GM12873 (cell line): ENCODE data around the gene MAP2K2.

Source experiments
- TF ChIP-seq, protein P1 (sequence below): IDR thresholded peaks from 2 replicates; pipeline ENCODE4 v1.5.1; 2012; ENCODE audit warnings: low read depth, mild to moderate bottlenecking, moderate library complexity, low read length, control low read depth; ENCODE audit not compliant: insufficient read depth; ENCODE audit errors: missing control alignments

Gene MAP2K2

DNA sequence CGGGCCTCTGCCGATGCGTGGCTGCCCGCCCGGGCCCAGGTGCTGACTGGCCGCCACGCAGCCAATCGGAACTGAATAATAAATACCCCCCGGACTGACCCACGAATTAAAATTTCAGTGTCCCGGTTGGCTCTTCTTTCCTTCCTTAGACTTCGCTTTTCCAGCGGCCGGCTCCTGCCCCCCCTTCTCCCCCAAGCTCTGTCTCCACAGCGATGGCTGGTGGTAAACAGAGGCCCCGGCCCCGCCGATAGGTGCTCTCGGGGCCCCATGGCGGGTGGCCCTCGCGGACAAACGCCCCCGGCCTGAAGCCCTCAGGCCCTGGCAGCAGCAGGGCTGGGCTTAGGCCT is 59.8 kb downstream of the MAP2K2 start:
- TF ChIP-seq, protein P1, sequence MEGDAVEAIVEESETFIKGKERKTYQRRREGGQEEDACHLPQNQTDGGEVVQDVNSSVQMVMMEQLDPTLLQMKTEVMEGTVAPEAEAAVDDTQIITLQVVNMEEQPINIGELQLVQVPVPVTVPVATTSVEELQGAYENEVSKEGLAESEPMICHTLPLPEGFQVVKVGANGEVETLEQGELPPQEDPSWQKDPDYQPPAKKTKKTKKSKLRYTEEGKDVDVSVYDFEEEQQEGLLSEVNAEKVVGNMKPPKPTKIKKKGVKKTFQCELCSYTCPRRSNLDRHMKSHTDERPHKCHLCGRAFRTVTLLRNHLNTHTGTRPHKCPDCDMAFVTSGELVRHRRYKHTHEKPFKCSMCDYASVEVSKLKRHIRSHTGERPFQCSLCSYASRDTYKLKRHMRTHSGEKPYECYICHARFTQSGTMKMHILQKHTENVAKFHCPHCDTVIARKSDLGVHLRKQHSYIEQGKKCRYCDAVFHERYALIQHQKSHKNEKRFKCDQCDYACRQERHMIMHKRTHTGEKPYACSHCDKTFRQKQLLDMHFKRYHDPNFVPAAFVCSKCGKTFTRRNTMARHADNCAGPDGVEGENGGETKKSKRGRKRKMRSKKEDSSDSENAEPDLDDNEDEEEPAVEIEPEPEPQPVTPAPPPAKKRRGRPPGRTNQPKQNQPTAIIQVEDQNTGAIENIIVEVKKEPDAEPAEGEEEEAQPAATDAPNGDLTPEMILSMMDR, result no peak

DNA sequence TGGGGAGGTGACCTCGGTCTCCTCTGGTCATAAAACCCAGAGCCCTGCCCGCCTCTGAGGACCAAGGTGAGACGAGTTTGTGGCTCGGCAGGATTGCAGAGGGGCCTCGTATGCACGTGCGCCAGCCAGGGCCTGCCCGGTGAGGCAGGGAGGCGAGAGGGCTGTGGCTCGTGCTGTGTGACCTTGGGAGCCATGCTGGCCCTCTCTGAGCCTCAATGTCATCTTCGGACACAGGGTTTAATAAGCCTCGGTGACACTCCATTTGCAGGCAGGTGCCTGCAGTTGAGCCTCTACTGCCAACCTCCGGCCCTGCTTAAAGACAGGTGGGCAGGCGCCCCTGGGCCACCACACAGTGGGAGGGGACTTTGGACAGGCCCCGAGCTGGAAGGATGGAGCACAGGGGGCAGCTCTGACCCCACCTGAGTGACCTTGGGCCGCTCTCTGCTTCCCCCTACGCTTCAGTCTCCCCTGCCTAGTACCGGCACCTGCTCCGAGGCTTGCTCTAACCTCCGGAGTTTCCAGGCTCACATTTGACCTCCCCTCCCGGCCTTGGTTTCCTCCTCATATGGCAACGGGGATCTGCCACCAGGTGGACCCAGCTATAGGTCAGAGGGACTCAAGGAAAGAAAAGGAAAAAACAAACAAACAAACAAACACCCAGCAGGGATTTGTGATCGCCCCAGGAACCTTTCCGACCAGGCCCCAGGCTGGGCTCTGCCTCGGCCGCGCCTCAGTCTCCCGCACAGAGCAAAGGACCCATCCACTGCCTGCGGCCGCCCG is 60.4 kb downstream of the MAP2K2 start:
- TF ChIP-seq, protein P1, result no peak

DNA sequence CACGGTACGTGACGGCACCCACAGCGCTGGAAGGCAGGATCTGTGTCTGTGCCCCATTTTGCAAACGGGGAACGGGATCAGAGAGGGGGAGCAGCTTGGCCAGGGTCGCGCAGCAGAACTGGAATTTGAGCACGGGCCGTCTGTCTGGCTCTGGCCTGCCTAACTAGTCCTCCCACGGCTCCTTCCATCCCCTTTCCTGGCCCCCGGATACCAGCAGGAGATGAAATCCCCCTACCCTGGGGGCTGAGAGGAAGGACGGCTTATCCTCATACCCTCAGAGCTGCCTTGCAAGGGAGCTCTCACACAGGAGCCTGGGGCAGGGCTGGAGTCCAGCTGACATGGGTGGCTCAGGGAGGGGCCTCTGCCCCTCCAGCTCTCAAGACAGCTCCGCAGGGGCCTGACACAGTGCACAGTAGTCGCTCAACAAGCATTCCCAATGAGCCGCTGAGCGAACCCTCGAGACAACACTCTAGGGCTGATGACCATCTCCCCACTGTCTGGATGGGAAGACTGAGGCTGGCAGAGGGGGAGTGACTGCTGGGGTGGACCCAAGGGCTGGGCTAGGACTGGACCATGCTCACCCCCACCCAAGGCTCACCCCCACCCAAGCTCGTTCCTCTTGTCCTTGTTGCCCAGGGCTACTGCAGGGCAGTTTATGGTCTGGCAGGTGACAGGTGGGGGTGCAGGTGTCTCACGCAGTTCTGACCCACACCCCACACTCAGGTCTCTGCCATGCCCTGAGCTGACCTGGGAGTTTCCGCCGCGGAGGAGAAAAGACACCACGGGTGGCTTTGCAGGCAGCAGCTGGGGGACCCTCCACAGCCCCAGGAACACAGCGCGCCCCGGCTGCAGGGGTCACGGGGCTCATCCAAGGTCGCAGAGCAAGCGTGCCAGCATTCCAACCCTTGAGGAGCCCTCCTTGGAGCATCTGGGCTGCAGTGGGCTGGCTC is 61.2 kb downstream of the MAP2K2 start:
- TF ChIP-seq, protein P1, result no peak

DNA sequence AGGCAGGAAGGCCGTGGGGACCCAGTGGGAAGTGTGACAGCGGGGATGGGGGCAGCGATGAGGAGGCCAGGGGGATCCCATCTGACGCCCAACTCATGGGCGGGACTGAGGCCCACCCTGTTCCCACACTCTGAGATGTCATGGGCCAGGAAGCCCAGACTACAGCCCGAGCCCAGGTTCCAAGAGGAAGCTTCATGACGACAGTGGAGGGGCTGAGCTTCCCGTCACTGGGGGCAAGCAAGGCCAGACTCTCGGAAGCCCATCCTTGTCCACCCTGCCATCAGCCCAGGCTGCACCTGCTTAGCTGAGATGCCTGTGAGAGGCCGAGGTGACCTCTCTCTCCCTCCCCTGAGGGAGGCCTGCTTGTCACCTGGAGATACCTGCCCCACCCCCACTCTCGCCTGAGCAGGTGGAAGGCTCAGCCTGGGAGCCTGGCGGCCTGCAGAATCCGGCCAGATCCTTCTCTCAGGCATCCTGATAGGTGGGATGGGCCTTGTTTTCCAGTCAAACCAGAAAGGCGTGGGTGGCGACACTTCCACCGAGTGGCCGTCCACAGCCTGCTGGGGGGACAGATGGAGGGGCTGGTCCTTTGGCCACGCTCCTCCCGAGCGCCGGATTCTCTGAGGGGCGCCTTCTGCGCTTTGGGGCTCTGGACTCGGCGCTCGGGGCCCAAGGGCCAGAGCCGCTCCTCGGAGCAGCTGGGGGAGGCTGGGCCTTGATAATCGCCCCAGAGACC is 62.1 kb downstream of the MAP2K2 start:
- TF ChIP-seq, protein P1, result no peak

DNA sequence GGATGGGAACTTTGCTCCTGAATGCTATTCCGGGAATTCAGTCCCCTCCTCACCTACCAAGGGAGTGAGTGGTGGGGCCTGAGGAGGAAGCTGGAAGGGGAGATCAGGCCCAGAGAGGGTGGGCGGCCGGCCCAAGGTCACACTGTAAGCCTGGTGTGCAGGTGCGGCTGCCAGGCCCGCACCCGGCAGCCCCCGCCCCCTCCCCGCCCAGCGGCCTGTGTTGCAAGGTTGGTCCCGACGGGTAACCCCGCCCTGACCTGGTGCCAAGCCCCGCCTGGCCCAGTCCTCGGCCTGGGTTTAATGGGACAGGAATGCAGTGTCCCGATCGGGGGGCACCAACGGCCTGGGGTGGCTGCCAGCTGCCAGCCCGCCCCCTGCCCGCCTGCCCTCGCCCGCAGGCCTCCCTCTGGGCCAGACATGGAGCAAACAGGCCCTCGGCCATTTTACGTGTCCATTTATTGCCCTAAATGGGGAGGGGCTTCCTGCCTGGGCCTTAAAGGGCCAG is 62.7 kb downstream of the MAP2K2 start:
- TF ChIP-seq, protein P1, result no peak

DNA sequence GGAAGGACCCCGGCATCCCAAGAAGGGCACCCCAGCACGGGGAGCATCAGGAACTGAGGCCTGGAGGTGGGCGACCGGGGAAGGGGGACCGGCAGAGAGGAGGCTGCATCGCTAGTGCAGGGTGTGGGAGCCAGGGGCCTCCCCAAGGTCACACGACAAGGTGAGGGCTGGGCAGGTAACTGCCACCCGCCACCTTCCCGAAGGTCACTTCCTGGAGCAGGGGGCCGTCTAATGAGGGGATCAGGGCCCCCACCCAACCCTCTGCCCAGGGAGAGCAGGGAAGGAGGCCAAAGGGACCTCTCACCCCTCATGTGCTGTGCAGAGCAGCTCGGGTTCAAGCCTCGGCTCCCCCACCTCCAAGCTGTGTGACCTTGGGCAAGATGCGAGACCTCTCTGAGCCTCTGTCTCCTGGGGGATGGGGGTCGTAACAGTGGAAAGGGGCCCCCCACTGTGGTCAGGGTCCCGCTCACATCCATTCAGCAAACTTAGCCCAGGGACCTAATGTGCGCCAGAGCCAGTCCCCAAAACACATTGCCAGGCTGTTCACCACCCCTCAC is 63.2 kb downstream of the MAP2K2 start:
- TF ChIP-seq, protein P1, result no peak
